SU-DHL-6 (cell line): ENCODE measurements around the gene ACTR6.
"Not testable (repeated sequence)": the region's sequence is repeated elsewhere in the genome, so short reads cannot be mapped to it uniquely, and the experiment has no call there.

Experiments used
- H2AFZ ChIP-seq: fragments of 200-600 bp; sonication (generic); 2 replicates; pipeline ENCODE4 v1.6.1; 2014; ENCODE audit warnings: low read depth, mild to moderate bottlenecking, moderate library complexity, mixed read lengths, antibody characterized with exemption, low read length; ENCODE audit not compliant: severe bottlenecking
- H3F3A ChIP-seq: fragments of 200-600 bp; shearing (Covaris generic); 2 replicates; pipeline ENCODE4 v1.6.0; 2016; ENCODE audit warnings: antibody characterized with exemption, mild to moderate bottlenecking; ENCODE audit not compliant: insufficient read depth
- H3K27ac ChIP-seq: fragments of 200-600 bp; sonication (generic); 2 replicates; pipeline ENCODE4 v1.5.1; 2016; ENCODE audit warnings: low read depth, mild to moderate bottlenecking, low read length, moderate library complexity, mixed read lengths
- H3K27me3 ChIP-seq: fragments of 200-600 bp; sonication (generic), shearing (Covaris generic); 2 replicates; pipeline ENCODE4 v1.6.0; 2014; ENCODE audit warnings: mild to moderate bottlenecking, low read length
- H3K36me3 ChIP-seq: fragments of 200-600 bp; sonication (generic); 2 replicates; pipeline ENCODE4 v1.6.1; 2014; ENCODE audit warnings: mild to moderate bottlenecking, low read length, mixed read lengths
- H3K4me2 ChIP-seq: fragments of 300-600, 200-600 bp; shearing (Covaris generic), sonication (generic); 2 replicates; pipeline ENCODE4 v1.6.0; 2014; ENCODE audit warnings: low read length, low read depth, mild to moderate bottlenecking; ENCODE audit not compliant: poor library complexity, severe bottlenecking
- H3K4me3 ChIP-seq: fragments of 200-600 bp; sonication (generic); 2 replicates; pipeline ENCODE4 v1.5.1; 2014; ENCODE audit warnings: antibody characterized with exemption, low read length, mild to moderate bottlenecking, mixed read lengths; ENCODE audit not compliant: insufficient read depth, poor library complexity, severe bottlenecking
- H3K79me2 ChIP-seq: fragments of 200-600 bp; sonication (generic); 2 replicates; pipeline ENCODE4 v1.6.1; 2014; ENCODE audit warnings: mild to moderate bottlenecking, low read length, moderate library complexity; ENCODE audit not compliant: insufficient read depth
- H3K9ac ChIP-seq: fragments of 200-600 bp; sonication (generic); 2 replicates; pipeline ENCODE4 v1.7.0; 2014; ENCODE audit warnings: mild to moderate bottlenecking, low read length
- H3K9me2 ChIP-seq: fragments of 200-600 bp; sonication (generic); replicated peaks from 2 replicates; pipeline ENCODE4 v1.6.1; 2014; ENCODE audit warnings: low read length; ENCODE audit not compliant: insufficient read depth
- H3K9me3 ChIP-seq: fragments of 200-600 bp; sonication (generic); 2 replicates; pipeline ENCODE4 v1.6.1; 2014; ENCODE audit warnings: low read length, mixed read lengths; ENCODE audit not compliant: insufficient read depth
- H4K20me1 ChIP-seq: fragments of 200-600 bp; sonication (generic); 2 replicates; pipeline ENCODE4 v1.6.1; 2014; ENCODE audit warnings: low read depth, mild to moderate bottlenecking, antibody characterized with exemption, low read length, moderate library complexity, mixed read lengths
- EZH2phosphoT487 ChIP-seq: fragments of 200-600 bp; sonication (generic), shearing (Covaris generic); conservative IDR thresholded peaks from 2 replicates; pipeline ENCODE4 v1.6.1; 2018; ENCODE audit warnings: mild to moderate bottlenecking, antibody characterized with exemption, low read length, moderate library complexity, mixed read lengths
- TF ChIP-seq, protein P1 (sequence below): fragments of 200-600 bp; sonication (generic); IDR thresholded peaks from one replicate; pipeline ENCODE4 v1.5.1; 2017; ENCODE audit warnings: antibody characterized with exemption, mild to moderate bottlenecking, low read length, moderate library complexity; ENCODE audit not compliant: insufficient read depth, poor library complexity, severe bottlenecking

ACTR6 gene

DNA sequence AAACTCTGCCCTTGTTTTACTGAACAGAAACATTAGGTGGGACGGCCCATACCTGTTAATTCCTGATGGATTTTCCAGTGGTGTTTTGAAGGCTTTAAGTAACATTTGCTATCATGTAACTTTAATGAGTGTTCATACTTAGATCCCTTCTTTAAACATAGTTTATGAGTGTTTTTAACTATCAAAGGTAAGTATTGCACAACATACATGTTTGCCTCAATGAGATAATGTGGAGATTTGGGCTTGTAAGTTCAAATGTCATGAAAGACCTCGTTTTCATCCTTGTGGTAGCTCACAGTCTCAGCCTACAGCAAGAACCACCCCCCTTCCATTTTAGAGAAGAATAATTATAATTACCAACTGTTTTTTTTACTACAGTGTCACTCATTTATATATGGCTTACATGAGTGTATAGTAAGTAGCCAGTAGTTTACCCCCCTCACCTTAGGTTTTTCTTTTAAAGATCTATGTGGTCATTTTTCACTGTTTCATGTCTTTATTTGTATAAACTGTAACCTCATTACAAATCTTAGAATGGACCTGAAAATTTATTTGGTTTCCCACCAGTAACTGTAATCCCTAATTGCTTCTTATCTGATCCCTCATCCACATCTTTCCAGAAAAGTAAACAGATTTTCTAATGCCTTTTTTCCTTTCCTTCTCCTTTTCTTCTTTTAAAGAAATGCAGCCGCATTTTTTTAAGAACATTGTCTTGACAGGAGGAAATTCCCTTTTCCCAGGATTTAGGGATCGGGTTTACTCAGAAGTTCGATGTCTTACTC lies 18.9 kb downstream of the ACTR6 start:
- no peaks in the 10 kb centered on the region for H3K9me2 ChIP-seq
- H3K36me3 ChIP-seq = peaks cover 42% of the 10 kb centered on the region; the same call in 1 of the 2 replicates
- TF ChIP-seq, protein P1, sequence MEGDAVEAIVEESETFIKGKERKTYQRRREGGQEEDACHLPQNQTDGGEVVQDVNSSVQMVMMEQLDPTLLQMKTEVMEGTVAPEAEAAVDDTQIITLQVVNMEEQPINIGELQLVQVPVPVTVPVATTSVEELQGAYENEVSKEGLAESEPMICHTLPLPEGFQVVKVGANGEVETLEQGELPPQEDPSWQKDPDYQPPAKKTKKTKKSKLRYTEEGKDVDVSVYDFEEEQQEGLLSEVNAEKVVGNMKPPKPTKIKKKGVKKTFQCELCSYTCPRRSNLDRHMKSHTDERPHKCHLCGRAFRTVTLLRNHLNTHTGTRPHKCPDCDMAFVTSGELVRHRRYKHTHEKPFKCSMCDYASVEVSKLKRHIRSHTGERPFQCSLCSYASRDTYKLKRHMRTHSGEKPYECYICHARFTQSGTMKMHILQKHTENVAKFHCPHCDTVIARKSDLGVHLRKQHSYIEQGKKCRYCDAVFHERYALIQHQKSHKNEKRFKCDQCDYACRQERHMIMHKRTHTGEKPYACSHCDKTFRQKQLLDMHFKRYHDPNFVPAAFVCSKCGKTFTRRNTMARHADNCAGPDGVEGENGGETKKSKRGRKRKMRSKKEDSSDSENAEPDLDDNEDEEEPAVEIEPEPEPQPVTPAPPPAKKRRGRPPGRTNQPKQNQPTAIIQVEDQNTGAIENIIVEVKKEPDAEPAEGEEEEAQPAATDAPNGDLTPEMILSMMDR = no peak
- TF ChIP-seq EZH2phosphoT487 = no peak
- H2AFZ ChIP-seq = no peak overlapping the region
- H3K4me3 ChIP-seq = no peak overlapping the region
- H3K9me3 ChIP-seq = no peaks in the 10 kb centered on the region
- no peaks in the 10 kb centered on the region for H3K27me3 ChIP-seq
- no peaks in the 10 kb centered on the region for H4K20me1 ChIP-seq
- H3K79me2 ChIP-seq = no peaks in the 10 kb centered on the region
- no peaks in the 10 kb centered on the region; the same call in 1 of the 2 replicates for H3F3A ChIP-seq
- H3K9ac ChIP-seq = no peak overlapping the region
- H3K4me2 ChIP-seq = no peak overlapping the region
- no peak overlapping the region for H3K27ac ChIP-seq

DNA sequence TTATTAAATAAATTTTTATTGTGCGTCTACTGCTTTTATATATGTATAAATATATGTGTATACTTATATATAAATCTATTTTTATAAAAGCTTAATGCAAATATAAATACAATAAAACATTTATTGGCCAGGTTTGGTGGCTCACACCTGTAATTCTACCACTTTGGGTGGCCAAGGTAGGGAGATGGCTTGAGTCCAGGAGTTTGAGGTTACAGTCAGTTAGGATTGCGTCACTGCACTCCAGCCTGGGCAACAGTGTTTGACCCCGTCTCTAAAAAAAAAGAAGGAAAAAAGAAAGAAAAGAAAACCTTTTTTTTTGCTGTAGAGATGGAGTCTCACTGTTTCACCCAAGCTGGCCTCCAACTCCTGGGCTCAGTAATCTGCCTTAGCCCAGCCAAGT lies 20.9 kb downstream of the ACTR6 start:
- H3K9me3 ChIP-seq = no peaks in the 10 kb centered on the region
- H3F3A ChIP-seq = no peaks in the 10 kb centered on the region; the same call in 1 of the 2 replicates
- no peak overlapping the region for H3K4me2 ChIP-seq
- no peaks in the 10 kb centered on the region for H4K20me1 ChIP-seq
- H3K9ac ChIP-seq = no peak overlapping the region
- H3K27me3 ChIP-seq = no peaks in the 10 kb centered on the region
- TF ChIP-seq, protein P1 = no peak
- no peak for TF ChIP-seq EZH2phosphoT487
- H2AFZ ChIP-seq = no peak overlapping the region
- peaks cover 38% of the 10 kb centered on the region; the same call in 1 of the 2 replicates for H3K36me3 ChIP-seq
- no peaks in the 10 kb centered on the region for H3K9me2 ChIP-seq
- H3K27ac ChIP-seq = no peak overlapping the region
- H3K79me2 ChIP-seq = no peaks in the 10 kb centered on the region
- H3K4me3 ChIP-seq = no peak overlapping the region

DNA sequence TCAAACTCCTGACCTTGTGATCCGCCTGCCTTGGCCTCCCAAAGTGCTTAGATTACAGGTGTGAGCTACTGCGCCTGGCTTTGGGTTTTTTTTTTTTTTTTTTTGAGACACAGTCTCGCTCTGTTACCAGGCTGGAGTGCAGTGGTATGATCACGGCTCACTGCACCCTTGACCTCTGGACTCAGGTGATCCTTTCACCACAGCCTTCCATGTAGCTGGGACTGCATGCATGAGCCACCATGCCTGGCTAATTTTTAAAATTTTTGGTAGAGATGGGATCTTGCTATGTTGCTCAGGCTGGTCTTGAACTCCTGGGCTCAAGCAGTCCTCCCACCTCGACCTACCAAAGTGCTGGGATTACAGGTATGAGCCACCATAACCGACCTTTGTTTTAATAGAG lies 21.6 kb downstream of the ACTR6 start:
- not testable (repeated sequence) for H3K4me2 ChIP-seq, H3K27me3 ChIP-seq, H2AFZ ChIP-seq, H3K27ac ChIP-seq, H3F3A ChIP-seq, H3K9me2 ChIP-seq, H4K20me1 ChIP-seq, H3K9ac ChIP-seq, H3K9me3 ChIP-seq, H3K4me3 ChIP-seq, H3K79me2 ChIP-seq
- peaks cover 38% of the 10 kb centered on the region; the same call in 1 of the 2 replicates for H3K36me3 ChIP-seq

DNA sequence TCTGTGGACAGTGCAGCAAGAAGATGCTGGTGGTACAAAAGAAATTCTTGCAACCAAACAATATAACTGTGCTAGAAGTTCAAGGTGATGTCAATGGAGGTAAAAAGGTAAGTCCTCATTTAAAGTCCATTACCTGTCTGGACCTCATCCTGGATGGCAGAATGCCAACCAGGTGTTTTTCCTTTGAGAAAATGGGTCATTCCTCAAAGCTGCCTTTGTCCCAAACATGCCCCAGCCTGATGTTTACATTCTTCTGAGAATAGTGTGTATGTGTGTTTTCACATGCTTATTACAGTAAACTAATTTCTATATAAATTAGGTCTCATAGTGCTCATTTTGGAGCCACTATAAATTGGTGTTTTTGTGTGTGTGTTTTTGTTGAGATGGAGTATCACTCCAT lies 24.9 kb downstream of the ACTR6 start:
- no peak overlapping the region for H3K27ac ChIP-seq
- H3K4me2 ChIP-seq = no peak overlapping the region
- no peaks in the 10 kb centered on the region for H3K27me3 ChIP-seq
- no peaks in the 10 kb centered on the region for H3K79me2 ChIP-seq
- H3K9ac ChIP-seq = no peak overlapping the region
- TF ChIP-seq EZH2phosphoT487 = no peak
- TF ChIP-seq, protein P1 = no peak
- H3F3A ChIP-seq = no peaks in the 10 kb centered on the region
- no peaks in the 10 kb centered on the region for H3K9me2 ChIP-seq
- H3K9me3 ChIP-seq = no peaks in the 10 kb centered on the region
- no peak overlapping the region for H2AFZ ChIP-seq
- H3K4me3 ChIP-seq = no peak overlapping the region
- peaks cover 13% of the 10 kb centered on the region; the same call in 1 of the 2 replicates for H3K36me3 ChIP-seq
- H4K20me1 ChIP-seq = no peaks in the 10 kb centered on the region
